ENCODE measurements around the gene HMGXB4. TPM values are rescaled to one million over a fixed set of nuclear protein-coding genes. Genes with fewer than 3 reads are reported as not detected.

HMGXB4 gene
- total and polyA plus RNA-seq, 2 of the 13 experiments (the other 11 are each of a cell fraction or from before 2014, with no cell fraction given) = 13.9 to 16.3 TPM

GRCh38 chr22:35230839-35231584, 26.3 kb upstream of the HMGXB4 start (continued):
- no peak for TF ChIP-seq NFAT5 (CRISPR knock-in tag; IDR thresholded peaks at IDR 0.05)
- no peak for TF ChIP-seq SIN3A (IDR thresholded peaks at IDR 0.05; ENCODE audit: borderline replicate concordance, low read depth, low read length)
- no peak for TF ChIP-seq NONO (IDR thresholded peaks at IDR 0.05)
- no peak for TF ChIP-seq NONO (CRISPR knock-in tag; conservative IDR thresholded peaks at IDR 0.05)
- TF ChIP-seq E2F2 (CRISPR knock-in tag; IDR thresholded peaks at IDR 0.05; ENCODE audit: borderline replicate concordance) = no peak
- no peak for TF ChIP-seq FOSL1 (CRISPR knock-in tag; IDR thresholded peaks at IDR 0.05; ENCODE audit: borderline replicate concordance)
- TF ChIP-seq PRMT3 (CRISPR knock-in tag; IDR thresholded peaks at IDR 0.05; ENCODE audit: borderline replicate concordance, low read depth) = no peak
- TF ChIP-seq CBX1 (IDR thresholded peaks at IDR 0.05; ENCODE audit: low read depth) = no peak
- no peak for TF ChIP-seq NCOA2 (CRISPR knock-in tag; IDR thresholded peaks at IDR 0.05)
- no peak for TF ChIP-seq FIP1L1 (IDR thresholded peaks at IDR 0.05; ENCODE audit: borderline replicate concordance, insufficient read depth, low read depth, low read length)
- TF ChIP-seq HOMEZ (CRISPR knock-in tag; IDR thresholded peaks at IDR 0.05; ENCODE audit: low read depth) = no peak
- TF ChIP-seq HDAC2 (CRISPR knock-in tag; IDR thresholded peaks at IDR 0.05) = no peak
- TF ChIP-seq PAX8 (CRISPR knock-in tag; IDR thresholded peaks at IDR 0.05; ENCODE audit: borderline replicate concordance) = no peak
- no peak for TF ChIP-seq NR2F2 (IDR thresholded peaks at IDR 0.05; ENCODE audit: borderline replicate concordance, low read depth)
- TF ChIP-seq SNAPC4 (CRISPR knock-in tag; IDR thresholded peaks at IDR 0.05) = no peak
- no peak for TF ChIP-seq ZFP36L2 (CRISPR knock-in tag; IDR thresholded peaks at IDR 0.05)

Data from HepG2 (cell line).